GM19395 (cell line): ENCODE data around the gene CASTOR1.

ENCODE experiments used
- ATAC-seq: cut with Tn5 transposase; IDR thresholded peaks from one replicate; pipeline ENCODE4 v1.9.1; 2021; ENCODE audit warnings: mild to moderate bottlenecking, moderate library complexity; ENCODE audit not compliant: unreplicated experiment

CASTOR1 gene

DNA sequence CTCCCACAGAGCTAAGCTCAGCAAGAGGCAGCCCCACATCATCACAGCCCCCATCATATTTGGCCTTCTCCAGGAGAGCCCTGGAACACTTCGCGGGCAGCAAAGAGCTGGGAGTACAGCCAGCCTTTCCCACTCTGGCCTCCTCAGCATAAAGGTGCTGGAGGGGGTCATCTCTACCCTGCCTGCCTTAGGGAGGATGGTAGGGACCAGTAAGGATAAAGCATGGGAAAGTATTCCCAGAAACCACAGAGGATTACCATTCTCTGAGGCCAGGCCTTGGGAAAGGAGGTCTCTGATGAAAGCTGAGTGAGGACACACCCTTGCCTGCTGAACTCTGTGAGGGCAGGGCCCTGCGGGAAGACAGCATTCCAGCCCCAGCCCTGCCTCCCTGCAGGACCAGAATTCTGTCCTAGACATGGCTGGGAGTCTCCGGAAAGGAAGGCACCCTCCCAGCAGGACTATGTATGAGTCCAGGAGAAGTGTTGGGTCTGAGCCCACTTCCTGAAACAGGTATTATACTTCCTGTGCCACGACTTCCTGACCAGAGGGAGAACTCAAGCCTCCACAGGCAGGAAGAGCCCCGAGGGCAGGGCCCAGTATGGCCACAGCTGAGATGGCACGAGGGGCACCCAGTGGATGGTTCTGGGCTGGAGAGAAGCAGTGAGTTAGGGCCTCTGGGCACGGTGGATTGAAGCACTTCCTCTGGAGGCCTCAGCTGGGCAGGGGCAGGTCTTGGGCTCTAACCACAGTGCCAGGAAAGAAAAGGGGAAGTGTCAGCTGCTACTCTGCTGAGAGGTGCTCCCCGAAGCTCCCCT is 12.9 kb upstream of the CASTOR1 start:
- no peak for ATAC-seq

DNA sequence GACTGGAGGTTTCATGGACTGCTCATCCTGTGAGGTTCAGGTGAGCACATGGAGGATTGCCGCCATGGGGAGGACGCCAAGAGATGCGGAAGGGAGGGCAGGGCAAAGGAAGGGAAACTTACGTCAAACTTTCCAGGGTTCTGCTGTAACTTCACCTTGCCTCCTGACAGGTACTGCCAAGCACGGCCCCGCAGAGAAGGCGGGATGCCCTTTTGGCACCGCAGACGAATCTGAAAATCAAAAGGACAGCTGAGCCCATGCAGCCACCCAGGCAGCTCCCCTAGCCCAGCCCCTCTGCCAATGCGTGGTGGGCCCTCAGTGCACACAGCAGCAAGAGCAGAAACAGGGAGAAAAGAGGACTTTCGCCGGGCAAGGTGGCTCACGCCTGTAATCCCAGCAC is 10.0 kb upstream of the CASTOR1 start:
- no peak for ATAC-seq

DNA sequence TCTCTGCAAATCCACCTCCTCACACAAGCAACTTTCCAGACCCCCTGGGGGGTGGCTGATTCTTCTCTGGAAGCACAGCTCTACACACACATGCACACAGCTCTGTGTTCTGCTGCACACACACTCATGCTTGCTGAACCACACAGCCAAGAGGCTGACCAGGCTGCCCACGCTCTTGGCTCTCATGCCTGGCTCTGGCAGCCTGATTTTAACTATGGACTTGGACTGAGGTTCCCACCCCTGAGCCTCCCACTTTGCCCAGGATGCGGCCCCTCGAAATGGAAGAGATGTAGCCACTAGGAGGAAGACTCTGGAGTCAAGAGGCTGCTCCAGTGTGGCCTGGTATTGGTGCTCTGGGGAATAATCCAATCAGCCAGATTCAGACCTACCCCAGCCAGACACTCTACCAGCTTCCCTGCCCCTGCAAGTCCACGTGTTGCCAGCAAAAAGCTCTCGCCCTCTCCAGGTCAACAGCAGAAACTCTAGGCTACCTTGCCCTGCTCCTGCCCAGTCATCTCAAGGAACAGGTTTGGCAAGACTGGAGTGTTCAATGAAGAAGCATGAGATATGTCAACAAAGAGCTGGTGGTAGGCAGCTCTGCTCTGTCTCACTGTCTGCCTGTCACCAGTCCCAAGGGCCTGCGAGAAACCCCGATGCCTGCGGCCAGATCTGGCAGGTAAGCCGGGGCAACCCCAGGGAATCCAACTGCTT is 8.8 kb upstream of the CASTOR1 start:
- no peak for ATAC-seq

DNA sequence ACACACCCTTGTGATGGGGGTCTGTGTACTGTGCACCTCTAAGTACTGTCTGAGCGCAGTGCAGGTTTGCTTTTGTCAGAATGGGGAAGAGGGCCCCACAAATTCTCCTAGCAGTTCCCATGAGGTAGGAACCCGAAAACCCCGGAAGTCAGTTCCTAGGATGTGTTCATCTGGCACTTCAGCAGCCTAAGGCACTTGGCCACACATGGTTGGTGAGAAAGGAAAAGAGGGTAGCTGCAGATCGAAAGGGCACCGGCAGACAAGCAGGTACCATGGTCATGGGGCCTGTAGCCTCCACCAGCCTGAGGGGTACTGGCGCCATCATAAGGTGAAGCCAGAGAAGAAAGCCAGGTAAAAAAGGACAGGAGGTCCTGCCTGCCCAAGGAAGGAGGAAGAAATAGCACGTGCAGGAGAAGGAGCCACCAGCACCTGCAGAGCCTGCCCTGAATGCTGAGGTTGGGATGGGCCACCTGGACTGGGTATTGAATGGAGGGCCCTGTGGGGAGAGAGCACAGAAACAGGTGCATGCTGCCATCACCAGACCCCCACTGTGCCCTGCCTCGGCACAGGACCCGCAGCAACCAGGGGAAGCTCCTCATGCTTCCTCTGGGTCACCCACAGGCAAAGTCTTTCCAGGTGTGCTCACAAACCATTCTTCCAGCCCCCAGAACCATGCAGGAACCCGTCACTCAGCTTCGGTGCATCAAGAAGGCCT is 8.1 kb upstream of the CASTOR1 start:
- no peak for ATAC-seq

DNA sequence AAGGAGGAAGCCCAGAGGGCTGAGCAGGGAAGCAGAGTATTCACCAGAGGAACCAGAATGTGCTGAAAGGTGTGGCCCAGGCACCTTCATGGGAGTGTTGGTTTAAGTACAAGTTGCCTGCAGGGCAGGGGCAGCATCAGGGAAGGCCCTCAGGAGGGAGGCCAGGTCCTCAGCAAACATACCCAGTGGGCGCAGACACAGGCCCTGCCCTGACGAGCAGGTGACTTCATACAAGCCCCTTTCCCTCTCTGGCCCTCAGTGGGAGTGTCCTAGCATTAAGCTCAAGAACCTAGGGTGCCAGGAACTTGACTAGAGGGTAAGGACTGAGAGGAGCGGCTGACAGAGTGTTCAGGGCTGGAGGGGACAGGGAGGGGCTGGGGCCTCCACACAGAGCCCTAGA is 7.5 kb upstream of the CASTOR1 start:
- no peak for ATAC-seq

DNA sequence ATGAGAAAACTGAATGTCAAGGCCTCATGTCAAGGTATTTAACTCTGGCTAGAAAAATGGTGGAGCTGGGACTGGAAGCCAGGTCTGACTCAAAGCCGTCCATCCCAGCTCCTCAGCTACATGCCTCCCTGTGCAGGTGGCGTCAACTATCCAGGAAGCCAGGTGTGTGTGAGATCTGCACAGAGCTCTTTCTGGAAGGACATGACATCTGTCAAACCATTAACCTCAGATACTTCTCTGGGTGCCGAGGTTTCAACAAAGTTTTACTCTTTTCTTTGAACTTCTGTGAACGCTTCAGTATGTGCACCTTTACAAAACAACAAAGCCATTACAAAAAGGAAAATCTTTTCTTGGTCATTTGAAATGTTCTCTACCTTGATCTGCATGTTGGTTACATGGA is 7.0 kb upstream of the CASTOR1 start:
- ATAC-seq: no peak

DNA sequence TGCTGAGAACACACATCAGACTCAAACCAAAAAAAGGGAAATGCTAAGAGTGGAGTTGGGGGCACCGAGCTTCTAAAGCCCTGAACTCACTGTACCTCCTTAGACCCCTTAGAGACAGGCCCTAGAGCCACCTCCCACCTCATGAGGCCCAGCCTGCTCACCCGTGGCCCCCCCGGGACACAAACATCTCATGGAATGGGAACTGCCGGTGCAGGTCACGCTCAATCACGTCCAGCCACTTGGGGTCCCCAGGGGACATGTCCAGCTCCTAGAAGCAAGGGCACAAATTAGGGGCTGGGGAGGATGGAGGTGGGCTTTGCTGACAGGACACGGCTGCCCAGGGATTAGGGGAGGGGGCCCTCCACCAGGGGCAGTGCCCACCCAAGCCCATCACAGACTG is 6.3 kb upstream of the CASTOR1 start:
- ATAC-seq: no peak

DNA sequence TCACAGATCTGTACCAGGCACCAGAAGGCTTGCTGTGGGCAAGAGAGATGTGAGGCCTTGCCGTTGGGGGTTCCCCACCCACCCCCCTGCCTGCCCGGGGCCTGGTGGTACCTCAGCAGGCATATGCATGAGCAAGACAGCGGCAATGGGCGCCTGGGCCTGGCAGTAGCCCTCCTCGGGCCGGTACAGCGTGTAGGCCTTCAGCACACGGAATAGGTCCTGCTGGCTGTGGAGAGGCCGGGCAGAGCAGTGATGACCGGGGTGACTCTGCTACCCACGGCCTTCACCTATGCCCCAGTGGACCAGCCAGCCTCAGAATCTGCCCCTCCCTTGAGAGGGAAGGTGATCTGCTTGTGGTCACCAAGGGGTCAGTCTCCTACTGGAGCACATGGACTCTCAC is 5.5 kb upstream of the CASTOR1 start:
- no peak for ATAC-seq

DNA sequence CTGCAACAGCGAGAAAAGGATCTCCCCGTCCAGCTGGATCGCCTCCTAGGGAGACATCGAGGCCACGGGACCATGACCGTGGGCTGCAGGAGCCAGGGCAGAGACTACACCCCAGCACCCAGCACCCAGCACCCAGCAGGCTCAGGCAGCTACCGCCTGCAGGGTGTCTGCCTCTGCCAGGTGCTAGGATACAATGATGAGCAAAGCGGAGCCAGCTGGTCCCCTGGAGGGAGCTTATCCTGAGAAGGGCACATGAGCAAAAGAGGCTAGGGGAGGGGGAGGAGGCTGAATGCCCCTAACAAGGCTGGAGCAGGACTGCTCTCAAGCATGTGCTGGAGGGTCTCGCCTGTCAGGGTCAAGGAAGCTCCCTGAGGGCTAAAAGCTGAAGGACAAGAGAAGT is 4.8 kb upstream of the CASTOR1 start:
- no peak for ATAC-seq

DNA sequence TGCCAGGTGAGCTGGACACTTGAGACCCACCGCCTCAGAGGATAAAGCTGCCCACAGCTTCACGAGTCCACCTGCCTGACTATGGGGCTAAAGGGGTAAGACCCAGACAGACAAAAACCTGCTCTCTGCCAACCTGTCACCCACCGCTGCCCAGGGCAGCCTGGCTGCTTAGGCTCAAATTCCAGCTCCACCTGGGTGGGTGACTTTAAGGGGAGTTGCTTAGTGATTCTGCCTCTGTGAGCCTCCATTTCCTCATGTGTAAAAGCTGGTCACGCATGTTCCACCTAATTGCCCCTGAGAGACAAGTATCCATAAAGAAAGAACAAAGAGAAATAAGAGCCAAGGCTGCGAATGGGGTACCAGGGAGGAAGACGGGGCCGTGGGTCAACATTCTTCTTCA is 3.7 kb upstream of the CASTOR1 start:
- no peak for ATAC-seq

DNA sequence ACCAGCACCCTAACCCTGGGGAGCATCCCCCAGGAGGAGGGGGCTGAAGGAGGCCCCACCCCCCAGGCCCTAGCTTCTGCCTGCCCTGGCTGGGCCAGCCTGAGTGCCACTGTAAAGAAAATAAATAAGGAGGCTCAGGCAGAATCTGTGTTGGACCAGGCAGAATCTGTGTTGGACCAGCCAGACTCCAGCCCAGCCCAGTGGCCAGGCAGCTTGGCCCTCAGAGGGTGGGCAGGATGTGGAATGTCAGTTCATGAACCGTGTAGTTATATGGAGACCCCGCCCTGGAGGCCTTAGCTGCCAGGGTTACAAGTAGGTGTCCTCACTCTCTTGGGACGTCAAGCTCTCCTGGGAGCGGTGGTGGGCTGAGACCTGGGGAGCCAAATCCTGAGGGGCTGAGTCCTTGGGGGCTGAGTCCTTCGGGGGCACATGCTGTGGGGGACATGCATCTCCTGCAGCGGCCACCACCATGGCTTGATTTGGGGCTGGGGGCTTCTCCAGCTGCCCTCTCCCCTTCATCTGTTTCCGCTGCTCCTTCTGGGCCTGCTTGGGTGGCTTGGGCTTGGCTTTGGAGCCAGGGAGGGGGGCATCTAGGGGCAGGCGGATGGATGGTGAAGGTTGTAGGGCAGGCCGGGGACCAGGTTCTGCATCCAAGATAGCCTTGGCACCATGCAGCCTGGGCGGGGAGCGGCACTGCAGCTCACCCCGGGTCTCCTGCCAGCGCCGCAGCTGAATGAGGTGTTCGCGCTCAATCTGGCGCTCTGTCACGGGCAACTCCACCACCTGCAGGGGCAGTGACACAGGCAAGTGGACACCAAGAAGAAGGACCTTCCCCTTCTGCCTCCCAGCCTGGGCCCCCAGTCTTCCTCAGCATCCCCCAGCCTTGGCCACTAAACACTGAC is 3.0 kb upstream of the CASTOR1 start:
- no peak for ATAC-seq

DNA sequence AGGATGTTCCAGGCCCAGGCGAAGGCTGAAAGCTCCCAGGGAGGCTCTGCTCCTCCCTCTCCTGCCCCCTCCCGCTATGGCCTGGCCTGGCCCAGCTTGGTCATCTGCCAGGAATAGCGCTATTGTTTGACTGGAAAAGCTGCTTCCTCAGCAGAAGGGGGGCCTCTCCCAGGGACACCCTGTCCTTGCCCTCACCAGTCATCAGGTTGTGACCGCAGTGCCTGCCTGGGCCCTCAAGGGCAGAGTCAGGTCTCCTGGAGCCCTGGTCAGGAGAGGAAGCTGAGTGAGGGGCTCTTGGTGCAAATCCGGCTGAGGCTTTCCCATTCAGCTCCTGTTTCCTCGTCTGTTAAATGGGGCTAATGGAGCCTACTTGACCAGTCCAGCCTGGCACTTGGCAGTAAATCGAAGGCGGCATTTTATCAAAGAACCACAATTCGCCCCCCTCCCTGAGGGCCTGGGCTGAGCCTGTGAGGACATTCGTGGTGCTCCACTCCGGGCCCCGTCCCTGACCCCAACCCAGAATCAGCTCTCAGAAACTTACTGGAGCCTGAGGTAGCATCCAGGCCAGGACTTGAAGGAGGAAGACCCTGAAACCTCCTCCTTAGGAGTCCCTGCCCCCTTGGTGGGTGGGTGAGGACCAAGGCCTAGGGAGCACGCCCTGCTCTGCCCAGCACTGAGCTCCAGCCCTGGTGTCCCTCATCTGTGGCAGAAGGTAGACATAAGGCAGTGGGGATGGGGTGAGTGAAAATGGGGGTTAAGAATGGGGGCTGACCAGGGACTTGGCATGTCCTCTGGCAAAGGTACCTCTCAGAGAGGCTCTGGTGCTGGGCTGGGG is 2.0 kb upstream of the CASTOR1 start:
- no peak for ATAC-seq

DNA sequence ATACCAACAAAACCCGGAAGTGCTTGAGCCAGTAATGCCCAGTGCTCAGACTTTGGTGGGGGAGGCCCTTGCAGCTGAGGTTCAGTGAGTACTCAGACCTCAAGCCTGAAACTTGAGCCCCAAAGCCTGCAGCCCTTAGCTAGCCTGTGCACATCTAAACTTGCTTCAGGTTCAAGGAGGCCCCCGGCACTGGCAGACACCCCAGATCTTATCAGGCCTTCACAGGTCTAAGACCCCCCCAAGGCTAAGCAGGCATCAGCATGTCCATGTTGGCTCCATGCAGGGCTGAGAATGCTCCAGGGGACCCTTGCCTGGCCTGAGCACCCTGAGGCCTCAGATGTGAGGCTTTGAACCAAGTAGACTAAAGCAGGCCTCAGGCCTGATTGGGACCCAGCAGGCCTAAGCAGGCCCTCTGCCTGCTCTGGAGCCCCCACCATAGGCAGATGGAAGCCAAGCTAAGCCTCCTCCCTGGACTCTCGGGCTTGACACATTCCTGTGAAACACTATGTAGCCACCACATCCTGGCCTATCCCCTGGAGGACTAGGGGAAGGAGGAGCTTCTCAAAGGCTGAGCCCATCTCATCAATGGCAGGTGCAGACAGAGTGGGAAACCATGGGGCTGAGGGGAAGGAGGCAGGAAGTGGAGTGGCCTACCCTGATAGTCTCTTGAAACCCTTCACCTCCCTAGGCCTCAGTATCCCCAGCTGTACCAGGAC is 1.2 kb upstream of the CASTOR1 start:
- peak; percentile 11 for ATAC-seq

DNA sequence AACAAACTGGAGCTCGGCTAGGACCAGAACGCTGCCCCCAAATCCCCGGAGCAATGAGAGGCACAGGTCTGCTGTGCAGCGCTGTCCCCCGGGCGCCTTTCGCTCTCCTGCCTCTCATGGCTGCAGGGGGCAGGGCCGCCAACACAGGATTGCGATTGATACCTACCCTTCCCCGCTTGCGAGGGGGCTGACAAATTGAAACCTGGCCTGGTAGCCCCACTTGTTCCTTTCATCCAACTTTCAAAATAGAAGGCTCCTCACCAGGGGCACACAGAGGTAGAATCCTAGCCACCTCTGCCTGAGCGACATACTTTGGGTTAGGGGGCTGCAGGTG is 642 bp upstream of the CASTOR1 start:
- ATAC-seq: peak; percentile 26

DNA sequence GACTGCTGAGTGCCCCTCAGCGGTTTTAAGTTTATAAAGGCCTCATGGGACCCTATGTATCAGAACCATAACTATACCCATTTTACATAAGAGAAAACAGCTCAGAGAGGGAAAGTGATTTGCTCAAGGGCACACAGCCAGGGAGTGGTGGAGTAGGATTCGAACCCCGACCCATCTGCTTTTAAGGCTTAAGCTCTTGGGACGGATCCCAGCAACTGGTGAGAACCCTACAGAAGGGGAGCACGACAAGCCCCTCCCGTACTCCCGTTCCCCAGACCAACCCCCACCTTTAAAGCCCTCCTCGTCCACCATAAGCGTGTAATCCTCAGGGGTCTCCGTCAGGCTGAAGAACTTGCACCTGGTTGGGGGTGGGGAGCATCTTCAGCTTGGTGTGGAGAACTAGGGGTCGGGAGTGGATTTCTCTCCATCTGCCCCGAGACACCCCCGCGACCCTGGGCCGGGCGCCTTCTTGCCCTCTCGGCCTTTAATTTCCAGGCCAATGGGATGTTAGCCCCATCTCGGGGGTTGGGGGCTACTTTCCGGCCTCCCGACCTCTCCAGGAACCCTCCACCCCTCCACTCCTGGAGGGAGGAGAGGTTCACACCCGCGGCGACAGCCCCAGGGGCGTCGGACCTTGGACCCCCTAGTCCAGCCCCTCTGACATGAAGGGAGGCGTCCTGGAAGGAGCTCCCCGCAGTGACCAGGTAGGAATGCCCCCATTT is 725 bp downstream of the CASTOR1 start:
- no peak for ATAC-seq

DNA sequence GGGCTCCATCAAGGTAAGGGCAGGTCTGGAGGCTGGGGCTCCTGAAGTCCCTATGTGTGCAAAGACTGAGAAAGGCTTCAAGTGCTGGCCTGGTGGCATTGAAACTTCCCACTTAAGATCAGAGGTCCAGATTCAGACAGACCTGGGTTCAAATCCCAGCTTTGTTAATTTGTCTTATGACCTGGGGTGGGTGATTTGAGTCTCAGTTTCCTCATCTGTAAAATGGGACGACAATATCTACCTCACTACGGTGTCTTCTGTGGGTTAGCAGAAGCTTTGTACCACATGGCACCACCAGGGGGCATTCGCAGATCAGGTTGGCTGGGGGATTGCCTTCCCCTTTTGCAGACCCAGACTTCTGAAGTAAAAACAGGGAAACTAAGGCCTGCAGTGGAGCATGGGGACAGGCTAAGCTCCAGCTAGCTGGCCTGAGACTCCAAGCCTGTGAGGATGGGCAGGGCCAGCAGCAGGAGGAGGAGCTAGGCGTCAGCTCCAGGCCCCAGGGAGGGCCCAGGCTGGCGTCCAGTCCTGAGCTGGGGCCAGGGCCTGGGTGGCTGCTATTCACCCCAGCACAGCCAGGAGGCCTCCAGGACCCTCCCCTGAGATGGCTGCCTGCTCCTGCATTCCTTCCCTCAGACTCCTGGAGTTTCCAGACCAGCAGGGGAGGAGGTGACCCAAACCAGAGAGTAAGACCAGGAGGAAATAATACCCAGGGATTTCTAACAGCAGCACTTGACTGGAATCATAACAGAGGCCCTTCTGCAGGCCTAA is 1.5 kb downstream of the CASTOR1 start:
- ATAC-seq: no peak

DNA sequence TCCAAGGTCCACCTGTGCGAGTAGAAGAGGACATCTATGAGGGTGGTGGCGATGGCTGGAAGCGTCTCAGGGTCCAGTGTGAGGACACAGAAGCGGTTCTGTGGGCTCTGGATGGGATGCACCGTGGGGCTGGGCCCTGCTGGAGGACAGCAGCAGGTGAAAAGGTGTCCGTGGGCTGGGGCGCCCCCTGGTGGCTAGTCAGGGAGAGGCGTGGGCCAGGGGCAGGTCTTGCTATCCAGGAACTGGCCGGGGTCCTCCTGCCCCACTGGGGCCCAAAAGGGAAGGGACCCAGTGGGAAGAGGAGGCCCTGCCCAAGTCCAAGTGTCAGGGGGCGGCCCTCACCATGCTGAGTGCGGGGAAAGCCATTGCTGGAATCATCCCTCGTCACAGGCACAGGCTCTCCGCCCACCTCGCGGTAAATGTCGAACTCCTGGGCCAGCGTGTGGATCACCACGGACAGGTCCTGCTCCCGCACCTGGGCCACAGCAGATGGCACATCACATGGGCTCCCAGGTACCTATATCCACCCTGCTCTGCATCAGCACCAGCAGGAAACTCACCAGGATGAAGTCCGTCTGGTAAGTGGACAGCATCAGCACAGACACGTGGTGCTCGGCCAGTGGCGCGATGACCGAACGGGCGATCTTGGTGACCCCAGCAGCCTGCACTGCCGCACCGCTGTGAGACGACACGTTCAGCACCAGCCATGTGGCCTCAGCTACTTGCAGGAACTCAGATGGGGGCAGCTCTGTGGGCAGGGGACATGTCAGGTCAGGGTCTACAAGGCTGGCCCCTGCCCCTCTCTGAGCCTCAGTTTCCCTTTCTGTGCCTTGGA is 2.3 kb downstream of the CASTOR1 start:
- no peak for ATAC-seq
